ENCODE measurements around the gene UNK.
A peak's percentile ranks its signal among the peaks of the same experiment; 100 is the strongest.

The UNK gene

GRCh38 chr17:75819116-75819515 lies 34.5 kb downstream of the UNK start:
- DNase-seq (ENCODE audit: low spot score), result no peak

- no peak for DNase-seq (ENCODE audit: low spot score)
Measured at GRCh38 chr17:75819678-75820077, 35.1 kb downstream of the UNK start.

- DNase-seq (ENCODE audit: low spot score), result no peak
Measured at GRCh38 chr17:75820094-75821080, 35.8 kb downstream of the UNK start.

- no peak for DNase-seq (ENCODE audit: low spot score)
Measured at GRCh38 chr17:75821552-75821951, 36.9 kb downstream of the UNK start.

GRCh38 chr17:75822119-75822799 lies 37.7 kb downstream of the UNK start:
- no peak for DNase-seq (ENCODE audit: low spot score)

GRCh38 chr17:75822800-75823166 lies 38.2 kb downstream of the UNK start:
- no peak for DNase-seq (ENCODE audit: low spot score)

- DNase-seq (ENCODE audit: low spot score), result no peak
Measured at GRCh38 chr17:75823257-75824041, 38.8 kb downstream of the UNK start.

- no peak for DNase-seq (ENCODE audit: low spot score)
Measured at GRCh38 chr17:75824050-75824552, 39.5 kb downstream of the UNK start.

GRCh38 chr17:75824666-75825065 lies 40.1 kb downstream of the UNK start:
- DNase-seq (ENCODE audit: low spot score), result no peak

- no peak for DNase-seq (ENCODE audit: low spot score)
Measured at GRCh38 chr17:75825149-75825552, 40.5 kb downstream of the UNK start.

- no peak for DNase-seq (ENCODE audit: low spot score)
Measured at GRCh38 chr17:75825748-75826370, 41.3 kb downstream of the UNK start.

GRCh38 chr17:75826561-75827307 lies 42.1 kb downstream of the UNK start:
- no peak for DNase-seq (ENCODE audit: low spot score)

GRCh38 chr17:75827308-75828075 lies 42.9 kb downstream of the UNK start:
- peak; percentile 88 for DNase-seq (ENCODE audit: low spot score)

- DNase-seq (ENCODE audit: low spot score), result no peak
Measured at GRCh38 chr17:75828076-75828400, 43.4 kb downstream of the UNK start.

GRCh38 chr17:75828741-75829140 lies 44.1 kb downstream of the UNK start:
- DNase-seq (ENCODE audit: low spot score), result no peak

GRCh38 chr17:75829747-75830146 lies 45.1 kb downstream of the UNK start:
- no peak for DNase-seq (ENCODE audit: low spot score)

GRCh38 chr17:75830164-75831031 lies 45.8 kb downstream of the UNK start:
- DNase-seq (ENCODE audit: low spot score), result no peak

- DNase-seq (ENCODE audit: low spot score), result no peak
Measured at GRCh38 chr17:75831032-75831571, 46.5 kb downstream of the UNK start.

GRCh38 chr17:75832164-75832651 lies 47.6 kb downstream of the UNK start:
- DNase-seq (ENCODE audit: low spot score), result no peak
